GM19395 (cell line): ENCODE results near the gene CAMSAP2.

Experiments
- ATAC-seq: cut with Tn5 transposase; IDR thresholded peaks from one replicate; pipeline ENCODE4 v1.9.1; 2021; ENCODE audit warnings: mild to moderate bottlenecking, moderate library complexity; ENCODE audit not compliant: unreplicated experiment

The CAMSAP2 gene

GRCh38 chr1:200738327-200738948 is at the start of gene CAMSAP2:
Gene CAMSAP2 (plus strand): TSS chr1:200738893. CDS start chr1:200739828, 935 bp downstream.
- peak; percentile 48 for ATAC-seq

GRCh38 chr1:200692316-200692715 is 46.4 kb upstream of the CAMSAP2 start:
- ATAC-seq: no peak

GRCh38 chr1:200693327-200693726 is 45.4 kb upstream of the CAMSAP2 start:
- ATAC-seq: no peak

- ATAC-seq: no peak
Observed at GRCh38 chr1:200694738-200695137, 44.0 kb upstream of the CAMSAP2 start.

GRCh38 chr1:200699871-200700270 is 38.8 kb upstream of the CAMSAP2 start:
- ATAC-seq: no peak

GRCh38 chr1:200704986-200705500 is 33.6 kb upstream of the CAMSAP2 start:
- ATAC-seq: no peak

- no peak for ATAC-seq
Observed at GRCh38 chr1:200706111-200706814, 32.4 kb upstream of the CAMSAP2 start.

GRCh38 chr1:200707116-200707515 is 31.6 kb upstream of the CAMSAP2 start:
- ATAC-seq: peak; percentile 65

- no peak for ATAC-seq
Observed at GRCh38 chr1:200708161-200708560, 30.5 kb upstream of the CAMSAP2 start.

GRCh38 chr1:200708769-200709168 is 29.9 kb upstream of the CAMSAP2 start:
- no peak for ATAC-seq

GRCh38 chr1:200710166-200710565 is 28.5 kb upstream of the CAMSAP2 start:
- ATAC-seq: no peak

- no peak for ATAC-seq
Observed at GRCh38 chr1:200714504-200715187, 24.0 kb upstream of the CAMSAP2 start.

- no peak for ATAC-seq
Observed at GRCh38 chr1:200720199-200720598, 18.5 kb upstream of the CAMSAP2 start.

GRCh38 chr1:200724064-200724463 is 14.6 kb upstream of the CAMSAP2 start:
- ATAC-seq: no peak

- no peak for ATAC-seq
Observed at GRCh38 chr1:200727257-200727656, 11.4 kb upstream of the CAMSAP2 start.

- no peak for ATAC-seq
Observed at GRCh38 chr1:200729863-200730262, 8.8 kb upstream of the CAMSAP2 start.

GRCh38 chr1:200731654-200732332 is 6.9 kb upstream of the CAMSAP2 start:
- ATAC-seq: no peak

GRCh38 chr1:200732438-200732837 is 6.3 kb upstream of the CAMSAP2 start:
- no peak for ATAC-seq

GRCh38 chr1:200733907-200734306 is 4.8 kb upstream of the CAMSAP2 start:
- ATAC-seq: no peak

GRCh38 chr1:200737647-200738291 is 924 bp upstream of the CAMSAP2 start:
- no peak for ATAC-seq
